Endodermal cell (in vitro differentiated cells): ENCODE results near the gene ACVRL1. TPM values are rescaled to one million over a fixed set of nuclear protein-coding genes. Genes with fewer than 3 reads are reported as not detected.

Experiments used
- DNase-seq: peaks from one replicate; pipeline ENCODE4 v3.0.0-alpha.2; 2017
- H3K27ac ChIP-seq: 2 replicates; pipeline ENCODE4 v1.5.1; 2013; ENCODE audit warnings: mild to moderate bottlenecking, low read depth, low read length, moderate library complexity
- H3K27me3 ChIP-seq: 2 replicates; pipeline ENCODE4 v1.6.1; 2013; ENCODE audit warnings: mild to moderate bottlenecking, low read length, moderate library complexity; ENCODE audit not compliant: insufficient read depth, control insufficient read depth, poor library complexity, severe bottlenecking
- H3K36me3 ChIP-seq: 2 replicates; pipeline ENCODE4 v1.7.0; 2013; ENCODE audit warnings: mild to moderate bottlenecking, low read length, moderate library complexity; ENCODE audit not compliant: control insufficient read depth, insufficient read depth
- H3K4me1 ChIP-seq: one replicate; pipeline ENCODE4 v1.7.0; 2013; ENCODE audit warnings: low read length; ENCODE audit not compliant: control insufficient read depth, insufficient read depth
- H3K4me3 ChIP-seq: 2 replicates; pipeline ENCODE4 v1.5.1; 2013; ENCODE audit warnings: mild to moderate bottlenecking, low read length, moderate library complexity
- H3K9ac ChIP-seq: 2 replicates; pipeline ENCODE4 v1.6.1; 2013; ENCODE audit warnings: mild to moderate bottlenecking, low read length, moderate library complexity; ENCODE audit not compliant: poor library complexity, severe bottlenecking; ENCODE audit errors: extremely low read depth
- H3K9me3 ChIP-seq: 2 replicates; pipeline ENCODE4 v1.6.1; 2013; ENCODE audit warnings: mild to moderate bottlenecking, low read length, moderate library complexity; ENCODE audit not compliant: control insufficient read depth
- H3K27ac Mint-ChIP-seq: 2 replicates; pipeline ENCODE4 v1.8.0; 2020; ENCODE audit warnings: mixed read lengths
- H3K27me3 Mint-ChIP-seq: 2 replicates; pipeline ENCODE4 v1.8.0; 2021; ENCODE audit warnings: mild to moderate bottlenecking, mixed read lengths; ENCODE audit not compliant: insufficient read depth
- H3K36me3 Mint-ChIP-seq: 2 replicates; pipeline ENCODE4 v1.8.0; 2020; ENCODE audit warnings: low read depth, mixed read lengths
- H3K4me1 Mint-ChIP-seq: 2 replicates; pipeline ENCODE4 v1.8.0; 2020; ENCODE audit warnings: mixed read lengths
- H3K4me3 Mint-ChIP-seq: 2 replicates; pipeline ENCODE4 v1.8.0; 2020; ENCODE audit warnings: mild to moderate bottlenecking, moderate library complexity, mixed read lengths
- H3K9me3 Mint-ChIP-seq: 2 replicates; pipeline ENCODE4 v1.8.0; 2020; ENCODE audit warnings: mild to moderate bottlenecking, mixed read lengths
- WGBS, 2 experiments: methylation state at CpG; one replicate each; pipeline versions ENCODE4 v1.1.5 to v1.1.7; 2013; ENCODE audit warnings: missing lambda C conversion rate in 2 of 2, mixed read lengths in 1 of 2; ENCODE audit not compliant: insufficient coverage in 1 of 2, insufficient read length in 1 of 2; 5-methylcytosine and 5-hydroxymethylcytosine counted together
- long read RNA-seq, 4 experiments: library from polyadenylated mRNA in 2 of 4; library from RNA in 1 of 4; library from capped mRNA in 1 of 4; stranded (forward) in 3 of 4; unstranded in 1 of 4; transcript quantifications; one replicate each; pipeline ENCODE4 v2.0.0, GENCODE V29; 2020 to 2021; ENCODE audit warnings: inconsistent platforms in 1 of 4
- polyA plus RNA-seq, 2 experiments: library from polyadenylated mRNA; stranded (reverse); fragments of 50-300 nt; gene quantifications; one replicate each; pipeline ENCODE4 v1.2.3, GENCODE V29; 2013
- total RNA-seq, 2 donors: library from RNA; stranded (reverse); fragmentation: NEBNext Ultra II Directional in 1 of 2; extraction: Animal tissue kit (Norgen Biotek cat#: 25700) in 1 of 2; gene quantifications; 2 replicates in 1 of 2; 3 replicates in 1 of 2; pipeline ENCODE4 v1.2.1, GENCODE V29; 2021
- TF ChIP-seq, protein P1 (sequence below): fragments of 200-600 bp; sonication (generic); conservative IDR thresholded peaks from 2 replicates; pipeline ENCODE4 v1.5.0; 2021; ENCODE audit warnings: antibody characterized with exemption, mild to moderate bottlenecking

ACVRL1 gene
- total RNA-seq, result under 1 TPM; 0.42 to 0.64 TPM
- 1.00 TPM for polyA plus RNA-seq (2013, experiment 1 of 2)
- 1.4 TPM for polyA plus RNA-seq (2013, experiment 2 of 2)
- long read RNA-seq, experiment 1, result 0 reads
- long read RNA-seq, experiment 2, result 0 reads
- long read RNA-seq, experiment 3, result 0 reads
- long read RNA-seq, experiment 4, result 0 reads

- Mint-ChIP-seq H3K36me3 (no peaks in the 10 kb centered on the region), H3K27ac (no peak within 1 kb of the TSS), H3K4me1 (peaks cover 5% of the 10 kb centered on the region), H3K9me3 (no peaks in the 10 kb centered on the region), H3K4me3 (peak within 1 kb of the TSS; percentile 32), H3K27me3 (peaks cover 50% of the 10 kb centered on the region)
- Histone ChIP-seq H3K27me3 (peaks cover 45% of the 10 kb centered on the region), H3K27ac (no peak within 1 kb of the TSS), H3K36me3 (no peaks in the 10 kb centered on the region), H3K9ac (no peak within 1 kb of the TSS), H3K9me3 (no peaks in the 10 kb centered on the region), H3K4me1 (no peaks in the 10 kb centered on the region), H3K4me3 (no peak within 1 kb of the TSS)
- TF ChIP-seq, protein P1, sequence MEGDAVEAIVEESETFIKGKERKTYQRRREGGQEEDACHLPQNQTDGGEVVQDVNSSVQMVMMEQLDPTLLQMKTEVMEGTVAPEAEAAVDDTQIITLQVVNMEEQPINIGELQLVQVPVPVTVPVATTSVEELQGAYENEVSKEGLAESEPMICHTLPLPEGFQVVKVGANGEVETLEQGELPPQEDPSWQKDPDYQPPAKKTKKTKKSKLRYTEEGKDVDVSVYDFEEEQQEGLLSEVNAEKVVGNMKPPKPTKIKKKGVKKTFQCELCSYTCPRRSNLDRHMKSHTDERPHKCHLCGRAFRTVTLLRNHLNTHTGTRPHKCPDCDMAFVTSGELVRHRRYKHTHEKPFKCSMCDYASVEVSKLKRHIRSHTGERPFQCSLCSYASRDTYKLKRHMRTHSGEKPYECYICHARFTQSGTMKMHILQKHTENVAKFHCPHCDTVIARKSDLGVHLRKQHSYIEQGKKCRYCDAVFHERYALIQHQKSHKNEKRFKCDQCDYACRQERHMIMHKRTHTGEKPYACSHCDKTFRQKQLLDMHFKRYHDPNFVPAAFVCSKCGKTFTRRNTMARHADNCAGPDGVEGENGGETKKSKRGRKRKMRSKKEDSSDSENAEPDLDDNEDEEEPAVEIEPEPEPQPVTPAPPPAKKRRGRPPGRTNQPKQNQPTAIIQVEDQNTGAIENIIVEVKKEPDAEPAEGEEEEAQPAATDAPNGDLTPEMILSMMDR, result no peak
- DNase-seq, result peak; percentile 66
- 24 to 38% methylated on average over 22 to 69 of the region's 74 CpGs for WGBS, 2 experiments
Observed at GRCh38 chr12:51907083-51907855, at the start of gene ACVRL1. Gene ACVRL1, plus strand, starts transcription at chr12:51907504. Its CDS starts 4,971 bp downstream, at chr12:51912475.

DNA sequence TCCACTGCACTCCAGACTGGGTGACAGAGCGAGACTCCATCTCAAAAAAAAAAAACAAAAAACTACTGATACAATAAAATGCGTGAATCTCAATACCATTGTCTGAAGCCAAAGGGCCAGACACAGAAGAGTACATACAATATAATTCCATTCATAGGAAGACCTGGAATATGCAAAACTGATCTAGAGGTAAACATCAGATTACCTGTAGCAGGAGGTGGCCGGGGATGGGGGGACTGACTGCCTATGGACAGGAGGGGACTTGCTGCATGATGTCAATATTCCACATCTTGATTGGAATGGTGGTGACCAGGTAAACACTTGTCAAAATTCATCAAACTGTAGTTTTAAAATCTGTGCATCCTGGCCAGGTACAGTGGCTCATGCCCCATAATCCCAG, 46.3 kb upstream of the ACVRL1 start:
- Histone ChIP-seq H3K27me3 (peaks cover 29% of the 10 kb centered on the region), H3K9me3 (no peaks in the 10 kb centered on the region), H3K36me3 (no peaks in the 10 kb centered on the region), H3K9ac (no peak overlapping the region), H3K4me1 (peaks cover 13% of the 10 kb centered on the region), H3K4me3 (no peak overlapping the region), H3K27ac (no peak overlapping the region)
- Mint-ChIP-seq H3K4me3 (no peak overlapping the region), H3K4me1 (peaks cover 21% of the 10 kb centered on the region), H3K27me3 (peaks cover 65% of the 10 kb centered on the region), H3K36me3 (no peaks in the 10 kb centered on the region), H3K27ac (no peak overlapping the region), H3K9me3 (no peaks in the 10 kb centered on the region)
- DNase-seq, result no peak
- WGBS, 2 experiments, result 78 to 99% methylated on average over 1 to 3 of the region's 3 CpGs
- TF ChIP-seq, protein P1, result no peak

- TF ChIP-seq, protein P1, result no peak
- Histone ChIP-seq H3K4me1 (peaks cover 14% of the 10 kb centered on the region), H3K27me3 (peaks cover 39% of the 10 kb centered on the region), H3K9ac (no peak overlapping the region), H3K36me3 (no peaks in the 10 kb centered on the region), H3K27ac (peak overlapping the region; percentile 93), H3K9me3 (no peaks in the 10 kb centered on the region), H3K4me3 (peak overlapping the region; percentile 83)
- Mint-ChIP-seq H3K4me1 (peaks cover 16% of the 10 kb centered on the region), H3K9me3 (no peaks in the 10 kb centered on the region), H3K36me3 (no peaks in the 10 kb centered on the region), H3K27ac (peak overlapping the region; percentile 3), H3K27me3 (peaks cover 69% of the 10 kb centered on the region), H3K4me3 (peak overlapping the region; percentile 64)
- 10 to 11% methylated on average over 3 to 4 of the region's 4 CpGs for WGBS, 2 experiments
- DNase-seq, result peak; percentile 85
Observed at GRCh38 chr12:51862947-51863346, 44.4 kb upstream of the ACVRL1 start.
